HEK293T (cell line): Measurements from ENCODE around the gene BANK1.
A peak's percentile ranks its signal among the peaks of the same experiment; 100 is the strongest.

Experiments used
- CTCF ChIA-PET: fragments of 350-600 bp; formaldehyde crosslinking; extraction: SDS; loops from one replicate; lab custom pipeline; 2021; ENCODE audit warnings: antibody characterized with exemption, inconsistent platforms; lab: Yijun Ruan, JAX
- POLR2A ChIA-PET: fragments of 350-600 bp; formaldehyde crosslinking; extraction: SDS; loops from one replicate; lab custom pipeline; 2020; ENCODE audit warnings: antibody characterized with exemption, inconsistent platforms; lab: Yijun Ruan, JAX
- DNase-seq: peaks from one replicate; pipeline ENCODE4 v3.0.0; 2012; ENCODE audit warnings: mixed read lengths; ENCODE audit errors: extremely low spot score
- ARNT ChIP-seq: fragments of 450-650 bp; IDR thresholded peaks from 2 replicates; pipeline ENCODE4 v1.6.1; 2017; ENCODE audit warnings: mild to moderate bottlenecking
- BHLHE40 ChIP-seq: fragments of 450-650 bp; IDR thresholded peaks from 2 replicates; pipeline ENCODE4 v1.6.1; 2016; ENCODE audit warnings: mild to moderate bottlenecking, moderate library complexity, borderline replicate concordance
- CTBP1 ChIP-seq: fragments of 450-650 bp; IDR thresholded peaks from 2 replicates; pipeline ENCODE4 v1.6.1; 2016; ENCODE audit warnings: borderline replicate concordance
- ELF4 ChIP-seq: fragments of 450-650 bp; IDR thresholded peaks from 2 replicates; pipeline ENCODE4 v1.6.1; 2017; ENCODE audit warnings: antibody characterized with exemption
- FOXA1 ChIP-seq: fragments of 450-650 bp; IDR thresholded peaks from 2 replicates; pipeline ENCODE4 v1.6.1; 2016; ENCODE audit warnings: mild to moderate bottlenecking
- FOXK2 ChIP-seq: fragments of 450-650 bp; IDR thresholded peaks from 2 replicates; pipeline ENCODE4 v1.6.1; 2016; ENCODE audit warnings: mild to moderate bottlenecking
- FOXM1 ChIP-seq: fragments of 450-650 bp; IDR thresholded peaks from 2 replicates; pipeline ENCODE4 v1.6.1; 2017; ENCODE audit warnings: mild to moderate bottlenecking, borderline replicate concordance
- HDGF ChIP-seq: fragments of 450-650 bp; IDR thresholded peaks from 2 replicates; pipeline ENCODE4 v1.6.1; 2017; ENCODE audit warnings: antibody characterized with exemption, borderline replicate concordance
- L3MBTL2 ChIP-seq: fragments of 450-650 bp; conservative IDR thresholded peaks from 2 replicates; pipeline ENCODE4 v1.6.1; 2016; ENCODE audit warnings: mild to moderate bottlenecking
- LEF1 ChIP-seq: fragments of 450-650 bp; IDR thresholded peaks from 2 replicates; pipeline ENCODE4 v1.6.1; 2017; ENCODE audit warnings: mild to moderate bottlenecking, borderline replicate concordance
- NFRKB ChIP-seq: fragments of 450-650 bp; IDR thresholded peaks from 2 replicates; pipeline ENCODE4 v1.6.1; 2016; ENCODE audit warnings: mild to moderate bottlenecking, moderate library complexity
- PKNOX1 ChIP-seq: fragments of 450-650 bp; IDR thresholded peaks from 2 replicates; pipeline ENCODE4 v1.6.1; 2016
- SP1 ChIP-seq: fragments of 450-650 bp; IDR thresholded peaks from 2 replicates; pipeline ENCODE4 v1.6.1; 2017
- SUZ12 ChIP-seq: fragments of 450-650 bp; IDR thresholded peaks from 2 replicates; pipeline ENCODE4 v1.6.1; 2016; ENCODE audit warnings: mild to moderate bottlenecking
- TARDBP ChIP-seq: fragments of 450-650 bp; IDR thresholded peaks from 2 replicates; pipeline ENCODE4 v1.6.1; 2016
- ZNF384 ChIP-seq: fragments of 450-650 bp; IDR thresholded peaks from 2 replicates; pipeline ENCODE4 v1.6.1; 2016

The BANK1 gene

GRCh38 chr4:101960431-101960830 is 169.9 kb downstream of the BANK1 start:
- no peak for DNase-seq
- CTCF ChIA-PET, result no interaction called here
- POLR2A ChIA-PET, result no interaction called here
- TF ChIP-seq BHLHE40 (no peak), SUZ12 (no peak)

GRCh38 chr4:101961144-101961543 is 170.6 kb downstream of the BANK1 start:
- CTCF ChIA-PET, result no interaction called here
- peak; percentile 25 for DNase-seq
- TF ChIP-seq L3MBTL2, result no peak
- no peak for TF ChIP-seq ZNF384
- TF ChIP-seq CTBP1, result no peak
- TF ChIP-seq TARDBP, result no peak
- no peak for TF ChIP-seq ARNT
- no peak for TF ChIP-seq BHLHE40
- no peak for TF ChIP-seq FOXA1
- no peak for TF ChIP-seq SUZ12
- TF ChIP-seq ELF4, result no peak
- no peak for TF ChIP-seq FOXK2
- TF ChIP-seq HDGF, result no peak
- TF ChIP-seq LEF1, result no peak
- TF ChIP-seq SP1, result no peak
- TF ChIP-seq PKNOX1, result no peak
- TF ChIP-seq FOXM1, result no peak
- TF ChIP-seq NFRKB, result no peak
- POLR2A ChIA-PET, result no interaction called here

GRCh38 chr4:101967697-101968346 is 177.3 kb downstream of the BANK1 start:
- CTCF ChIA-PET, result no interaction called here

GRCh38 chr4:101968364-101968763 is 177.8 kb downstream of the BANK1 start:
- TF ChIP-seq FOXM1 (no peak), SP1 (no peak), FOXA1 (no peak), L3MBTL2 (no peak)
- ChIA-PET CTCF (no interaction called here), POLR2A (no interaction called here)
- no peak for DNase-seq

More at GRCh38 chr4:101967697-101968346, 177.3 kb downstream of the BANK1 start:
- POLR2A ChIA-PET, result no interaction called here
- TF ChIP-seq FOXK2, result no peak
- no peak for TF ChIP-seq LEF1
- TF ChIP-seq HDGF, result no peak
- no peak for TF ChIP-seq ELF4
- DNase-seq, result no peak

GRCh38 chr4:101969965-101970364 is 179.4 kb downstream of the BANK1 start:
- DNase-seq, result no peak
- ChIA-PET CTCF (interaction anchor here (0.9 kb wide), 1 partner anchor 460 kb away, joined by 3 read pairs; no protein-coding TSS in a partner anchor), POLR2A (no interaction called here)
- TF ChIP-seq TARDBP (no peak), FOXA1 (no peak), FOXK2 (no peak), NFRKB (no peak), SUZ12 (no peak), LEF1 (no peak), SP1 (no peak), ZNF384 (no peak), BHLHE40 (no peak), HDGF (no peak), ELF4 (no peak), L3MBTL2 (no peak), ARNT (no peak), PKNOX1 (no peak), CTBP1 (no peak), FOXM1 (no peak)

- no peak for DNase-seq
- POLR2A ChIA-PET, result no interaction called here
- CTCF ChIA-PET, result interaction anchor here (0.9 kb wide), 1 partner anchor 460 kb away, joined by 3 read pairs; no protein-coding TSS in a partner anchor
- TF ChIP-seq L3MBTL2 (no peak), SP1 (no peak), FOXM1 (no peak), ARNT (no peak), NFRKB (no peak)
These were observed 180.1 kb downstream of the BANK1 start for GRCh38 chr4:101970547-101971155.

GRCh38 chr4:101972791-101973190 is 182.3 kb downstream of the BANK1 start:
- POLR2A ChIA-PET, result no interaction called here
- DNase-seq, result no peak
- CTCF ChIA-PET, result no interaction called here
- TF ChIP-seq NFRKB, result no peak
- no peak for TF ChIP-seq L3MBTL2
- no peak for TF ChIP-seq BHLHE40
- TF ChIP-seq PKNOX1, result no peak
- no peak for TF ChIP-seq FOXA1
- TF ChIP-seq HDGF, result no peak
- no peak for TF ChIP-seq SUZ12
- no peak for TF ChIP-seq SP1
- TF ChIP-seq LEF1, result no peak
- no peak for TF ChIP-seq ARNT
